Keratinocyte (primary cell): ENCODE measurements around the gene CLCN2. TPM values are rescaled to one million over a fixed set of nuclear protein-coding genes. Genes with fewer than 3 reads are reported as not detected.

ENCODE experiments used
- DNase-seq: peaks from one replicate; pipeline ENCODE4 v3.0.0-alpha.2; 2011; ENCODE audit warnings: low read depth, missing footprints, low spot score
- FAIRE-seq: peaks from 2 replicates; lab custom pipeline; 2011; peaks lifted over from hg19 to GRCh38; lab: Jason Lieb, UNC
- H2AFZ ChIP-seq: 2 replicates; pipeline ENCODE4 v1.6.0; 2012; ENCODE audit warnings: low read length, control low read depth, inconsistent platforms; ENCODE audit not compliant: control insufficient read depth
- H3K27ac ChIP-seq: 2 replicates; pipeline ENCODE4 v1.5.1; 2011; ENCODE audit warnings: low read length; ENCODE audit not compliant: control insufficient read depth, insufficient read depth
- H3K27me3 ChIP-seq: 3 replicates; pipeline ENCODE4 v1.6.0; 2011; ENCODE audit warnings: low read length; ENCODE audit not compliant: control insufficient read depth, insufficient read depth; ENCODE audit errors: extremely low read depth
- H3K36me3 ChIP-seq, 2 experiments: 2 replicates in 1 of 2; 3 replicates in 1 of 2; pipeline ENCODE4 v1.5.1; 2011; ENCODE audit warnings: low read length in 2 of 2, mild to moderate bottlenecking in 1 of 2; ENCODE audit not compliant: control insufficient read depth in 2 of 2, insufficient read depth in 2 of 2; ENCODE audit errors: extremely low read depth in 1 of 2
- H3K4me1 ChIP-seq: 3 replicates; pipeline ENCODE4 v1.5.1; 2011; ENCODE audit warnings: low read length; ENCODE audit not compliant: control insufficient read depth, insufficient read depth; ENCODE audit errors: extremely low read depth
- H3K4me2 ChIP-seq: 3 replicates; pipeline ENCODE4 v1.6.0; 2011; ENCODE audit warnings: low read depth, low read length; ENCODE audit not compliant: control insufficient read depth, insufficient read depth; ENCODE audit errors: extremely low read depth
- H3K4me3 ChIP-seq, 3 experiments: fragments of 200-600 bp in 1 of 3; sonication (generic) in 1 of 3; 2 replicates in 2 of 3; 3 replicates in 1 of 3; pipeline ENCODE4 v1.5.1; 2011 to 2016; ENCODE audit warnings: low read length in 3 of 3, mild to moderate bottlenecking in 3 of 3, control low read depth in 2 of 3, inconsistent platforms in 1 of 3, low read depth in 1 of 3, mixed read lengths in 1 of 3, mixed run types in 1 of 3, moderate library complexity in 1 of 3; ENCODE audit not compliant: control insufficient read depth in 2 of 3, insufficient read depth in 2 of 3; ENCODE audit errors: extremely low read depth in 1 of 3
- H3K79me2 ChIP-seq: 2 replicates; pipeline ENCODE4 v1.6.0; 2012; ENCODE audit warnings: low read length; ENCODE audit not compliant: control insufficient read depth, insufficient read depth
- H3K9ac ChIP-seq: 3 replicates; pipeline ENCODE4 v1.6.0; 2011; ENCODE audit warnings: low read length; ENCODE audit not compliant: control insufficient read depth, insufficient read depth; ENCODE audit errors: extremely low read depth
- H3K9me1 ChIP-seq: 3 replicates; pipeline ENCODE4 v1.6.0; 2011; ENCODE audit warnings: low read length; ENCODE audit not compliant: control insufficient read depth, insufficient read depth; ENCODE audit errors: extremely low read depth
- H3K9me3 ChIP-seq: 2 replicates; pipeline ENCODE4 v1.5.1; 2012; ENCODE audit warnings: low read depth, low read length; ENCODE audit not compliant: control insufficient read depth
- H4K20me1 ChIP-seq: 3 replicates; pipeline ENCODE4 v1.6.0; 2011; ENCODE audit warnings: low read length; ENCODE audit not compliant: control insufficient read depth, insufficient read depth; ENCODE audit errors: extremely low read depth
- CTCF ChIP-seq, 3 experiments: IDR thresholded peaks in 1 of 3; conservative IDR thresholded peaks in 1 of 3; optimal IDR thresholded peaks in 1 of 3; 2 replicates in 2 of 3; 3 replicates in 1 of 3; pipeline versions ENCODE3 to v1.5.1; 2011; ENCODE audit warnings: low read length in 3 of 3, mild to moderate bottlenecking in 3 of 3, moderate library complexity in 2 of 3, control low read depth in 1 of 3, inconsistent platforms in 1 of 3; ENCODE audit not compliant: insufficient read depth in 2 of 3; ENCODE audit errors: extremely low read depth in 1 of 3
- EZH2 ChIP-seq: IDR thresholded peaks from one replicate; pipeline ENCODE4 v1.6.1; 2012; ENCODE audit warnings: inconsistent platforms, mild to moderate bottlenecking, low read length, moderate library complexity
- dilution Hi-C: fragments of 300-500 bp; cut with MboI; formaldehyde crosslinking; loops from one replicate; pipeline ENCODE4 v1.7.0; 2020; ENCODE audit warnings: low sequenced_read_pairs; ENCODE audit not compliant: extremely low pct_ligation_motif_present
- polyA plus RNA-seq, 5 experiments: library from polyadenylated mRNA; depleted of rRNA in 3 of 5; stranded (reverse) in 3 of 5; stranded (forward) in 1 of 5; unstranded in 1 of 5; fragments of >200 nt; gene quantifications; 1 replicate in 1 of 5; 2 replicates in 3 of 5; 3 replicates in 1 of 5; pipeline versions ENCODE4 v1.2.1 to v1.2.3, GENCODE V29; 2011 to 2012; ENCODE audit warnings: missing spikeins in 2 of 5, low read depth in 1 of 5, low replicate concordance in 1 of 5

Gene CLCN2
- polyA plus RNA-seq, 1 donor (not counting 4 experiments of a cell fraction or from before 2014, with no cell fraction given): 3.1 TPM

- Histone ChIP-seq H3K4me1 (no peaks in the 10 kb centered on the region), H3K27ac (no peak overlapping the region), H3K4me3 (no peak overlapping the region), H3K4me2 (no peak overlapping the region), H3K9me3 (no peaks in the 10 kb centered on the region), H3K9ac (no peak overlapping the region), H3K9me1 (no peaks in the 10 kb centered on the region), H3K36me3 (no peaks in the 10 kb centered on the region), H3K27me3 (peaks cover 30% of the 10 kb centered on the region), H4K20me1 (no peaks in the 10 kb centered on the region), H3K79me2 (no peaks in the 10 kb centered on the region), H2AFZ (no peak overlapping the region)
- dilution Hi-C loops: no loop called here
- TF ChIP-seq CTCF (optimal IDR thresholded peaks at IDR 0.05 in 1 of 3, IDR thresholded peaks at IDR 0.05 in 1 of 3, conservative IDR thresholded peaks at IDR 0.05 in 1 of 3; ENCODE audit: extremely low read depth in 1 of 3, insufficient read depth in 2 of 3, low read length in 3 of 3) (no peak), EZH2 (no peak)
- DNase-seq (no peak), FAIRE-seq (no peak)
These were observed 24.8 kb upstream of the CLCN2 start for GRCh38 chr3:184386047-184386806.

- no peak overlapping the region for H3K4me2 ChIP-seq
- FAIRE-seq: no peak
- no peak for DNase-seq
- no peak overlapping the region for H2AFZ ChIP-seq
- dilution Hi-C loops: no loop called here
- TF ChIP-seq EZH2 (no peak), CTCF (optimal IDR thresholded peaks at IDR 0.05 in 1 of 3, IDR thresholded peaks at IDR 0.05 in 1 of 3, conservative IDR thresholded peaks at IDR 0.05 in 1 of 3; ENCODE audit: extremely low read depth in 1 of 3, insufficient read depth in 2 of 3, low read length in 3 of 3) (no peak)
- H3K36me3 ChIP-seq: no peaks in the 10 kb centered on the region
- H3K9ac ChIP-seq: no peak overlapping the region
- H3K4me3 ChIP-seq: no peak overlapping the region
- no peaks in the 10 kb centered on the region for H3K9me3 ChIP-seq
- H3K4me1 ChIP-seq: no peaks in the 10 kb centered on the region
- H3K27me3 ChIP-seq: peaks cover 36% of the 10 kb centered on the region
- H3K9me1 ChIP-seq: no peaks in the 10 kb centered on the region
- H4K20me1 ChIP-seq: no peaks in the 10 kb centered on the region
- H3K79me2 ChIP-seq: no peaks in the 10 kb centered on the region
- H3K27ac ChIP-seq: no peak overlapping the region
These were observed 23.5 kb upstream of the CLCN2 start for GRCh38 chr3:184384856-184385422.
